ENCODE results near the gene ARL13A.

GRCh38 chrX:100944601-100945000, 24.9 kb upstream of the ARL13A start:
- no peak for TF ChIP-seq POLR2AphosphoS5 (IDR thresholded peaks at IDR 0.05; ENCODE audit: low read depth, low read length)
- TF ChIP-seq TAF1 (IDR thresholded peaks at IDR 0.05; ENCODE audit: borderline replicate concordance, insufficient read depth, low read length) = no peak
